GM20000 (cell line): Measurements from ENCODE around the gene FHAD1.
"Not testable (repeated sequence)": the region's sequence is repeated elsewhere in the genome, so short reads cannot be mapped to it uniquely, and the experiment has no call there.

Source experiments
- DNase-seq: peaks from one replicate; pipeline ENCODE4 v3.0.0; 2012; ENCODE audit warnings: low spot score
- CTCF ChIP-seq: IDR thresholded peaks from 2 replicates; pipeline ENCODE4 v1.5.1; 2012; ENCODE audit warnings: mild to moderate bottlenecking, control low read depth; ENCODE audit errors: extremely low read depth, missing control alignments

The FHAD1 gene

GRCh38 chr1:15386164-15386749 lies 139.2 kb downstream of the FHAD1 start:
- TF ChIP-seq CTCF: no peak

GRCh38 chr1:15388201-15388880 lies 141.3 kb downstream of the FHAD1 start:
- no peak for DNase-seq
- no peak for TF ChIP-seq CTCF

More at GRCh38 chr1:15386164-15386749, 139.2 kb downstream of the FHAD1 start:
- peak; percentile 26 for DNase-seq

GRCh38 chr1:15389828-15390227 lies 142.8 kb downstream of the FHAD1 start:
- DNase-seq: not testable (repeated sequence)

GRCh38 chr1:15390667-15391066 lies 143.6 kb downstream of the FHAD1 start:
- no peak for TF ChIP-seq CTCF
- no peak for DNase-seq

GRCh38 chr1:15391366-15391765 lies 144.3 kb downstream of the FHAD1 start:
- DNase-seq: no peak
- no peak for TF ChIP-seq CTCF

GRCh38 chr1:15393475-15394257 lies 146.6 kb downstream of the FHAD1 start:
- no peak for DNase-seq
- no peak for TF ChIP-seq CTCF

- DNase-seq: no peak
Observed at GRCh38 chr1:15394258-15394690, 147.3 kb downstream of the FHAD1 start.

More at GRCh38 chr1:15394258-15394690, 147.3 kb downstream of the FHAD1 start:
- TF ChIP-seq CTCF: no peak
